Skeletal muscle cell (primary cell): ENCODE results near the gene OAT.
"Not testable (repeated sequence)": the region's sequence is repeated elsewhere in the genome, so short reads cannot be mapped to it uniquely, and the experiment has no call there.

Experiments used
- DNase-seq: peaks from one replicate; pipeline ENCODE4 v3.0.0-alpha.2; 2010; ENCODE audit warnings: low read depth
- H3K4me3 ChIP-seq: 2 replicates; pipeline ENCODE4 v1.5.1; 2011; ENCODE audit warnings: low read depth, mild to moderate bottlenecking, control low read depth, low read length, moderate library complexity

The OAT gene

DNA sequence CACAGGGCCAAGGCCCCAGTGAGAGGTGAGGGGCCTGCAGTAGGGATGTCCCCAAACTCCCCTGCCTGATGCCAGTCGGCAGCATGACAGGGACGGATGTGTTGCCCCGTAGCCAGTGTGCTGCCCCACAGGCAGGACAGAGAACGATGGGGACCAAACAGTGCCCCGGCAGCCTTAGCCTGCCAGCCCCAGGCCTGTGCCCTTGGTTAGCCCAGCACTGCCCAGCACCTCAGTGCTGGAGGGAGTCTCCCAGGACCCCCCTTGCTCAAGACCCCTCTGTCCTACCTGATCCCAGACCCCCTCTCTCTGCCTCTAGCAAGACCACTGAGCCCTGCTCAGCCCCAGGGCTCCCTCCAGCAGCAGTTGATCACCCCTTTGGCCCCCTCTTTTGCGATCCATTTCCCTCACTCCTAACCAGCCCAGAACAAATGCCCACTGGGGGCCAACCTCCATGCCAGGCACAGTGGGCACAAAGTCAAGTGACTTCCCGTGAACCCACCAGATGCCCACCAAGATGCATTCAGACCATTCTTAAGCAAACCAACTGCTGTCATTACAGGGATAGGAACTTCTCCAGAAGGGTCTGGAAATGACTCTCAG, 34.0 kb downstream of the OAT start:
- DNase-seq = no peak
- no peak overlapping the region for H3K4me3 ChIP-seq

DNA sequence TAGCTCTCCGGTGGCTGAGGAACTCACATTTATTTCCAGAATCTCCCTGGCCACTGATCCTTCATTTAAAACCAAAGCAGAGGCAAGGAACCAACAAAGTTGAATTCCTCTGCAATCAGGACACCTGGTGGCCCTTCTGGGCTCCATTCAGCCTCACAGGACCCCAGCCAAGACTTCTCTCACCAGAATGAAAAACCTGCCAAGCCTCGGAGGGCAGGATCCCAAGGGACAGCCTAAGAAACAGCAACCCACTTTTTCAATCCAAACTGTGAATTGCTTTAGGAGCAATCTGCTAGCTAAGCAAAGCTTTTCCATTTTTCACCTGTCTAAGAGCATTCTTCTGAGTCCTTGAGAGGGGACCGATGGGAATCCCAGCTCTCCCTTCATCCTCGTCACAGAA, 34.6 kb downstream of the OAT start:
- H3K4me3 ChIP-seq = no peak overlapping the region
- DNase-seq = no peak

DNA sequence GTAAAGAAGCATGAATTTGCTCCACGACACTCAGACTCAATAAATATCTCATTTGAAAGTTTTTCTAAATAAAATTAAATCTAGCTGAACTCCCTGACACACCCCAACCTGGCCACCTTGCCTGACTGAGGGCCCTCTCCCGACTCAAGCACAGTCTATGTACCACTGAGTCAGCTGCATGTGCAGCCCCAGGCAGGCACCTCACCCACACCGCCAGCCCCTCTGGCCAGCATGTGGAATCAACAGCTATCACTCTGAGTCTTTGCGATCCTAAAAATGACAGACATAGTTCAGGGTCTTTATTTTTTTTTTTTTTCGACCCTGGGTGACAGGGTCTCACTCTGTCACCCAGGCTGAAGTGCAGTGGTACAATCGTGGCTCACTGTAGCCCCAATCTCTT, 35.2 kb downstream of the OAT start:
- H3K4me3 ChIP-seq = no peak overlapping the region
- no peak for DNase-seq

DNA sequence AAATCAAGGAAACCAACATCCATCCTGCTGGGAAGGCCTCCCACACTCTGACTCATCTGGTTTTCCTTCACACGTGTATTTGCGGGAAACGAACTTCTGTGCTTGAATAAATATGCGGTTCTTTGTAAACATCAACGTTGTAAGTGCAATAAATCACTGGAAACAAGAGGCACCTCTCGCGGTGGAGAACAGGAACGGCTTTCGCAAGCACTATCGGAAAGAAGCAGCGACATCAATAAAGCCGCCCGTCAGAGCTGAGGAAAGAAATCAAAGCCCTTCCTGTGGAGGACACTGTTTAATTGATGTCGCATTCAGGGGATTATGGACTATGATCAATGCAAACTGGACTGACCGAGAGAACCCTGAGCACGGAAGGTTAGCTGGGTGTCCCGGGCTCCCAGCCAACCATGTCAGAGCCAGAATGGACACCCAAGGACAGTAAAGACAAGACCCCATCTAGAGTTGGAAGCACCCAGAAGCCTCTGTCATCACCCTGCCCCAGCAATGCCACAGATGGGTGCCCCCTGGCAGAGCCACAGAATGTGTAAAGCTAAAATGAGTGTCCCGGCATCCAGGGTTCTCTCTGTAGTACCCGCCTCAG, 37.6 kb downstream of the OAT start:
- DNase-seq = no peak
- H3K4me3 ChIP-seq = no peak overlapping the region

DNA sequence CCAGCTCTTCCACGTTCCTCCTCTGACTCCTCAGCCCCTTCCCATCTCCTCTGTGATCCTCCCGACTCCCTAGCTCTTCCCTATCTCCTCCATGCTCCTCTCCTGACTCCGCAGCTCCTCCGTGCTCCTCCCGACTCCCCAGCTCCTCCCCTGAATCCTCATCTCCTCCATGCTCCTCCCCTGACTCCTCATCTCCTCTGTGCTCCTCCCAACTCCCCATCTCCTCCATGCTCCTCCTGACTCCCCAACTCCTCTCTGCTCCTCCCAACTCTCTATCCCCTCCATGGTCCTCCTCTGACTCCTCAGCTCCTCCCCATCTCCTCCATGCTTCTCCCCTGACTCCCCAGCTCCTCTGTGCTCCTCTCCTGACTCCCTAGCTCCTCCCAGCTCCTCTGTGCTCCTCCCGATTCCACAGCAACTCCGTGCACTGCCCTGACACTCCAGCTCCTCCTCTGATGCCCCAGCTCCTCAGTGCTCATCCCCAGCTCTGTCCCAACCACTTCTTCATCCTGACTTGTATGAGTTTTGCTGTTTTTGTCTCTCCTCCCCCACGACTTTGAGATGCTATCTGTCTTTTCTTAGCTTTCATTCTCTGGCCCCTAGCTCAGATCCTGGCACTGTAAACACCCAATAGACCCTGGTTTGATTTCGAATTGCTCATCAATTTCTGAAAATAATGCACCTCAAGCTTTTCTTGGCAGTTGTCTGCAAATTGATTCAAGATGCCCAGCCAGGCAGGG, 38.3 kb downstream of the OAT start:
- no peak for DNase-seq
- no peak overlapping the region for H3K4me3 ChIP-seq

DNA sequence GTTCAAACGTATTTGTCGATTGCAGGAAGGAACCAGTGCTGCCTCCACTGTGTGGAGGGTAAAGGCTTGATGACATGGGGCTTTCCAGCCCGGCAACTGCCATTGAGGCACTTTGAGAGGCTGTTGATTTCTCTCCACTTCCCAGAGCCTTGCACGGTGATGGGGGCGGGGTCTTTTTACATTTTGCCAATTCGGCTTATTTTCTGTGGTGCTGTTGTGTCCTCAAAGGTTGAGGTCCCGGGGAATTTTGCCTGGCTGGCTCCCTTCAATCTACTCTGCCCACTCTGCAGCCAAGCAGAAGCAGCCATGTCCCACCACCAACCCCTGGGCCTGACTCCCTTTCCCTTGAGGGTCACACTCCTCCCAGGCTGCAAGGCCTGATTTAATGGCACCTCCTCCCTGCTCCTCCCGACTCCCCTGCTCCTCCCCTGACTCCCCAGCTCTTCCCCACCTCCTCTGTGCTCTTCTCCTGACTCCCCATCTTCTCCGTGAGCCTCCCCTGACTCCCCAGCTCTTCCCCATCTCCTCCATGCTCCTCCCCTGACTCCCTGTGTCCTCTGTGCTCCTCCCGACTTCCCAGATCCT, 39.0 kb downstream of the OAT start:
- no peak for DNase-seq

DNA sequence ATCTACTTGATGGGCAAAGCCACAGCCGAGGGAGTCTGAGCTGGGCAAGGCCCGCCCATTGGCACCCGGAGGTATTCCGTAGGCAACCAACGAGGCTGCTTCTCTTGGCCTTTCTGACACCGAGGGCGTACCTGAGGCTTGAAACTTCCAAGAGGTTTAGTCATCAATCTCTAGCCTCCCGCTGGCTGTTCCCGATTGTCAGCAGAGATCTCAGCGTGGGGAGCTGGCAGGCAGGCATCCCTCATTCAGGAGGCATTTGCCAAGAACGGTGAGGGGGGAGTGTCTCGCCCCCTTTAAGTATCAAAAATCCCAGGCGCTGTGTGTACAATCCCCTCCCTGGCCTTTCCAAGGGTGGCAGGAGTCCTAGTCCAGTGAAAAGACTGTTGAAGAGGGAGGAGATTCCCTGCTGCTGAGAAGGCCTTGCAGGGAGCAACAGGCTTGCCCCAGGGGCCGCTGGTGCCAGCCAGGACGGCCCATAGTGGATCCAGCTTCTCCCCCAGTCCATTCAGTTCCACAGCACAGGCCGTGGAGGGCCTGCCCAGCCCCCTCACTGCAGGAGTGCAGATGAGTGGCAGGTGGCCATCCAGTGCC, 39.7 kb downstream of the OAT start:
- DNase-seq = no peak
- no peak overlapping the region for H3K4me3 ChIP-seq

More for the DNA sequence above, 39.0 kb downstream of the OAT start:
- H3K4me3 ChIP-seq = no peak overlapping the region

DNA sequence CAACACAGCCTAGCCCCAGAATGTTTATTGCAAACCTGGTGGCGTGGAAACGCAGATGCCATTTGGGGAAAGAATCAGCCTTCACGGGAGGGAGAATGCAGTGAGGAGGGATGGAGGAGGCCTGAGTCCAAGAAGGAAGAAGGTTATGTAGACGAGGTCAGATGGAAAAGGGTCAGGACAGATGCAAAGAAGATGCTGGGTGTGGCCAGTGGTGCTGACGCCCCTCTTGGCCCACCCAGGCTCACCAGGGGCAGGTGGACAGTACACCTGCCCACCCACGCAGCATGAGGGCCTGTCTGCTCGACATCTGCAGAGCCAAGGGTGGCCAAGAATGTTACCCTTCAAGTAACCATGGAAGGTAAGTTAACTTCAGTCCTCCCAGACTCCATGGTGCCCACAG, 40.5 kb downstream of the OAT start:
- DNase-seq = no peak
- no peak overlapping the region for H3K4me3 ChIP-seq

DNA sequence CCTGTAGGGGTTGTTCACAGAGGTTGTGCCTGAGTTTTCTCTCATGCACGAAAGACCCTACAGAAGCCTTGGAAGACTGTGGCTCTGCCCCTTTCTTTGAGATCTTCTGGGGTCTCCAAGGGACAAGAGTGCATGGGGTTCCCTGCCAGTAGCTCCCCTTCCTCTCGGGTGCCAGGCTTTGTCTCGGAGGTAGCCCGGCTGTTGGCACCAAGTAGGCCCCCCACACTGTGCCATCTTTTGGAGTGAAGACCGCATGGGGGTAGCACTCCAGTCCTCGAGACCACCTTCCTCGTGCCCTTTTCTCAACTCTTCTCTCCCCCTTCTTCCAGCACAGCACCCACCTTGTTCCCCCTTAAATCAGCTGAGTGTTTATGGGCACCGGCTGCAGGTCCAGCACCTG, 41.6 kb downstream of the OAT start:
- no peak overlapping the region for H3K4me3 ChIP-seq

DNA sequence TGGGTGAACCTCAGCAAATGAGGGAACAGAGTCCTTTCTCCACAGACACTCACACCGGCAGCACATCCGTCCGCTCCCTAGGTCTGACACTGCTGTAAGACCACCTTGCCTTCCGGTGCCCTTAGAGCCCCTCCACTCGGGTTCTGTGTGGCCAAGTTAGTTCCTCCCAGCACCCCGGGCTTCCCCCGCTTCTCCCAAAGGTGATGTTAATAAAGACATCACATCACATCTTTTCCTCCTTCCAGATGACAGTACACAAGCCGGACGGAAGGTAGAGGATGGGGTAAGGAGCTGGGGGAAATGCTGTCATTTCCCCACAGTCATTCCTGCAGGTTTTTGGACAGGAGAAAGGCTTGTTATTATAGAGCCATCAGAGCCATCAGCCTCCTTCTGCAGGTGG, 42.3 kb downstream of the OAT start:
- DNase-seq = no peak
- no peak overlapping the region for H3K4me3 ChIP-seq

More for the DNA sequence above, 41.6 kb downstream of the OAT start:
- DNase-seq = no peak

DNA sequence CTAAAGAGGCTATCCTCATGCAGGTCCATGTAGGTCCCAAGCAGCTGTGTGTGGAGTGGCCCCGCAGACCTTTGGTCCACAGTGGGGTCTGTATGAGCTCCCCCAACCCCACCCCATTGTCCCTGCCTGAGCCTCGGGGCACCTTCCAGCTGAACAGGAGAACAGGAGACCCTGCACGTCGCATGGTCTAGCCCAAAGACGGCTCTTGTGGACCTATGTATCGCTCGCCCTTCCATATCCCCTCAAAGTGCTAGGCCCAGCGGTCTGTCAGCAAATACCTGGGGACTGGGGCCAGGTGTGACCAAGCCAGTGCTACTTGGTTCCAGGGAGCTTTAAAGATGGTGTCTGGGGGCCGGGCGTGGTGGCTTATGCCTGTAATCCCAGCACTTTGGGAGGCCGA, 43.0 kb downstream of the OAT start:
- no peak for DNase-seq
- H3K4me3 ChIP-seq = no peak overlapping the region

DNA sequence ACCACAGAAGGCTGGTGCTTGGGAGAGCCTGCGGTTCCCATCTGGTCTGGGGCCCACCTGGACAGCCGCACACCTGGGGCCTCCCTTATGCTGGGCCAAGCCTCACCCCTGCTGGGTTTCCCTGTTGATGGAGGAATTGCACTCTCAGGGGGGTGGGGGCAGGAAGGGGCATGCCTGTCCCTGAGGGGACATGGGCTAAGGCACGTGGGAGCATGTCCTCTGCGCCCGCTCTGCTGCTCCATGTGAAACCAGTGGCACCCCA, 43.4 kb downstream of the OAT start:
- no peak overlapping the region for H3K4me3 ChIP-seq
- DNase-seq = no peak

DNA sequence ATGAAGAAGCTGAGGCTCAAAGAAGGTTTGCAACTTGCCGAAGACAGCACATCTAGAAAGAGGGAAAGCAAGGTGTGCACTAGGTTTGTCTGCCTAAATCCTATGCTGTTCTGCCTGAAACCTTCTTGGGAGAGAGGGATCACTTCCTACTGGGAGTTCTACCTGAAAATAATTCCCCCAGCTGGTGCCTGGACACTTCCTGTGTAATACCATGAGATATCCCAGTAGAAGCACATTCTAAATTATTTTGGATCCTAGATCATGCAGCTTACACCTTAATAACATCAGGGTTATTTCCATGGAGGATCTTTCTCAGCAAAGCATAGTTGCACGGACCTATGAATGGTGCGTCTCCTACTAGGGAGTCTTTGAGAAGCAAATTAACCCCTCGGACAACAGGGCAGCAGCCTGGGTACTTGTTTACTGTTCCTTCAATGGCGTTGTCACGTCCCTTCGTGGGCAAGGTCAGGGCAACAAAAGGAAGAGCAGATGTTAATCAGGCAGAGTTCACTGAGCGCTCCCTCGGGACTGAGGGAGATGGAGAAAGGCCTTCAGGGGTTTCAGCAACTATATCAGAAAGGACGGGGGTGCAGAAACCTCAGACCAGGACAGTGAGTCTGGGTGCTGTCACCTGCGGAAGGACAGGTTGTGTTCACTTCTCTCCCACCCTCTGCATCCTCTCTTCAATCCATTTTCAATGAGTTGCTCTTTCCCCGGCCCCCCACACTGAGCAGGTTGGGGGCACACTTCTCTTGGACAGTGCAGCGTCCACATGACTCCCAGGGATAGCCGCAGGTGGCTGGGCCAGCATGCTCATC, 44.0 kb downstream of the OAT start:
- no peak overlapping the region for H3K4me3 ChIP-seq
- no peak for DNase-seq

DNA sequence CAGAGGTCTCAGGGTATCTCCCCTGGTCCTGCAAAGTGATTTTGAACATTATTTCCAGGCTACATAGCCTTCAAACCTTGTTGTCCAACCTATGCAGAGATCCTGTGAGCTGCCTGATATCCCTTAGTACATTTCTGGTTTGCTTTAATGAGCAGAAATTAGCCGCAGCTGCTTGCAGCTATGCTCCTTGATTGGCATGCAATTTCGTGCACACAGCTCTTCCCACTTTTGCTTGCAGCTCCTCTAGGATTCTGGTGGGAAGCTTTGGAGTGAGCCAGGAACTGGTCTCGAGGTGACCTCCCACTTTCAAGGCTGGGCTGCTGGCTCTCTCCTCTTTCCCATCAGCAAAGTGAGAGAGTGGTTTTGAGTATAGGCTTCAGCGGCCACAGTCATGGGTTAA, 45.8 kb downstream of the OAT start:
- no peak for DNase-seq
- no peak overlapping the region for H3K4me3 ChIP-seq

DNA sequence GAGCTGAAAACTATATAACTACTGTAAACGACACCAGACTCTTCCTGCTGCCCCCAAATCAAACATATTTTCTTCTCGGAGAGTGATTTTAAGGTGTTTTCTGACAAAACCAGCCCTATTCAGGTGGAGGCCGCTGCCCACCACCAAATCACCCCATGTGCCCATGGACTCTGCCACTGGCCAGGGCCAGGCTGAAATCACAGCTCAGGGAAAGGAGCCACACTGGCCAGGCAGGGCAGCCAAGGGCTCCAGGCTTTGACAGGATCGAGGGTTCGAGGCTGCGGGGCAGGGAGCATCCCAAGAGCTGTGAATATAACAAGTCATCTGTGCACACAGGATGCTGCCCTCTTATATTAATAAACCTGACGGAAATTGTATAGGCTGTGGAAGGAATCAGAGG, 48.3 kb downstream of the OAT start:
- H3K4me3 ChIP-seq = no peak overlapping the region
- DNase-seq = no peak

DNA sequence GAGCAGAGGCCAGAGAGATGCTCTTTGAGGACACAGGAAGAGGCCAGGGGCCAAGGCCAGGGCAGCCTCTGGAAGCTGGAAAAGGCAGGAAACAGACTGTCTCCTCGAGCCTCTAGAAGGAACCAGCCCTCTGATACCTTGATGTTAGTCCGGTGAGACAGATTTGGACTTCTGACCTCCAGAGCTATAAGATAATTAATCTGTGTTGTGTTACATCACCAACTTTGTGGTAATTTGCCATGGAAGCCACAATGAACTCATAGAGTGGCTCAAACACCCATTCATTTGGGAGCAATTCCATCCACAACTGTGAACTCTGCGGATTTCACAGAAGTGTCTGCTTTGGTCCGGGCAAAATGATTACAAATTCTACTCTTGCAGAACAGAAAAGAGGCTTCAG, 48.7 kb downstream of the OAT start:
- no peak for DNase-seq
- H3K4me3 ChIP-seq = no peak overlapping the region

DNA sequence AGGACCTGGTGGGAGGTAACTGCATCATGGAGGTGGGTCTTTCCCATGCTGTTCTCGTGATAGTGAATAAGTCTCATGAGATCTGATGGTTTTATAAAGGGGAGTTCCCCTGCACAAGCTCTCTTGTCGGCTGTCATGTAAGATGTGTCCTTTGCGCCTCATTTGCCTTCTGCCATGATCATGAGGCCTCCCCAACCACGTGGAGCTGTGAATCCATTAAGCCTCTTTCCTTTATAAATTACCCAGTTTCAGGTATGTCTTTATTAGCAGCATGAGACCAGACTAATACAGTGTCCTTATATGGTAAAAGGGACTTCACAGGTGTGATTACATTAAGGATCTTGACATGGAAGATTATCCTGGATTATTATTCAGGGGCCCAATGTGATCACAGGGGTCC, 49.2 kb downstream of the OAT start:
- DNase-seq, H3K4me3 ChIP-seq: not testable (repeated sequence)

DNA sequence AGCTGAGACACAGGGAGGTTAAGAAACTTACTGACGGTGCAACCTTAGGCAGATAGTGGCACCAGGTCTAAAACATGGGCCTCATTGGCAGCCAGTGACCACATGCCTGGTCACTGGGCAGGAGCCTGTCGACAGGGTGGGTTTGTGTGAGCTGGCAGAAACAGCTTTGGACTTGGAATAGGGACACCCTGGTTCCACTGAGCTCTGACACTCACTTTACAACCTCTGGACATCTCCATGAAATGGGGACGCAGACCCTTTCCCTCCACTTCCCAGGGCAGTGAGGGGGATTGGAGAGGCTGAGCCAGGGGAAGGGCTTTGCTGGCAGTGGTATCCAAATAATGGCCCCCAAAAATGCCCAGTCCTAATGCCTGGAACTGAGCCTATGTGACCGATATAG, 49.7 kb downstream of the OAT start:
- no peak for DNase-seq
- no peak overlapping the region for H3K4me3 ChIP-seq

DNA sequence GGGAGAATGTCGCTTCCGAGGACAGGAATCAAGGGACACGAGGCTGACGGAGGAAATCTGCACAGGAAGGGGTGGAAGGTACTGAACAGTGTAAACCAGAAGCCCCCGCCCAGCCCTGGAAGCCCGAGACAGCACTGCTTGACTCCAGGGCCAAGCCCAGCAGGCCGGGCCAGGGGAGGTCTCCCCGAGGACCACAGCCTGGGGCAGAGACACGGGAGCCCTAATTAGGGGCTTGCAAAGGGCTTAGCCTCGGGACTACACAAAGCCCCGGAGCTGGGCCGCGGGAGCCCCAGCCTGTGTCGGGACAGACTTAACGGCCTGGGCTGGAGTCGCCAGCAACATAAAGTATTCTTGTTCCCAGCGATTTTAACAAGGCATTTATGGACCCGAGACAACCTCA, 50.8 kb downstream of the OAT start:
- no peak for DNase-seq
- no peak overlapping the region for H3K4me3 ChIP-seq

DNA sequence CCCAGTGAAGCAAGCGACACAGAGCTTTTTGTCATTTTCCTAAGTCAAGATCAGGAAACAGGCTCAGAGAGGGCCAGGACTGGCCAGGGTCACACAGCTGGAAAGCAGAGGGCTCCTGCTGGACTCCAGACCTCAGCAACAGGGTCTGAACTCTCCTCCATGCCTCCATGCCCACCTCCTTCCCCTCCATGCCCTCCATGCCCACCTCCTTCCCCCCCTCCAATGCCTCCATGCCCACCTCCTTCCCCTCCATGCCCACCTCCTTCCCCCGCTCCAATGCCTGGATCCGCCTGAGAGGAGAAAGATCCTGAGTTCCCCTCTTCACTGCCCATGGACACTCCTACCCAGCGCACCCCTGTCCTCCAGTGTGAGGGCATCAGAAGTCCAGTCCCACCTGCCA, 51.3 kb downstream of the OAT start:
- H3K4me3 ChIP-seq = no peak overlapping the region
- no peak for DNase-seq
